Progenitor cell of endocrine pancreas (in vitro differentiated cells): ENCODE measurements around the gene TLE1. TPM values are rescaled to one million over a fixed set of nuclear protein-coding genes. Genes with fewer than 3 reads are reported as not detected.
"Not testable (repeated sequence)": the region's sequence is repeated elsewhere in the genome, so short reads cannot be mapped to it uniquely, and the experiment has no call there.

ENCODE experiments used
- DNase-seq: peaks from one replicate; pipeline ENCODE4 v3.0.0; 2021; ENCODE audit warnings: low spot score; ENCODE audit not compliant: unreplicated experiment
- H3K27ac Mint-ChIP-seq: 2 replicates; pipeline ENCODE4 v1.8.0; 2021; ENCODE audit warnings: mild to moderate bottlenecking, moderate library complexity, mixed read lengths
- H3K27me3 Mint-ChIP-seq: 2 replicates; pipeline ENCODE4 v1.8.0; 2021; ENCODE audit warnings: mixed read lengths
- H3K36me3 Mint-ChIP-seq: 2 replicates; pipeline ENCODE4 v1.8.0; 2022; ENCODE audit warnings: mixed read lengths; ENCODE audit not compliant: insufficient read depth
- H3K4me1 Mint-ChIP-seq: 2 replicates; pipeline ENCODE4 v1.8.0; 2021; ENCODE audit warnings: low read depth, mixed read lengths
- H3K4me3 Mint-ChIP-seq: 2 replicates; pipeline ENCODE4 v1.8.0; 2021; ENCODE audit warnings: low read depth, mild to moderate bottlenecking, moderate library complexity, mixed read lengths
- H3K9me3 Mint-ChIP-seq: 2 replicates; pipeline ENCODE4 v1.8.0; 2021; ENCODE audit warnings: low read depth, mixed read lengths
- CTCF ChIP-seq: fragments of 200-600 bp; sonication (generic); IDR thresholded peaks from one replicate; pipeline ENCODE4 v1.5.0; 2021; ENCODE audit warnings: antibody characterized with exemption, mild to moderate bottlenecking; ENCODE audit not compliant: unreplicated experiment
- long read RNA-seq: library from polyadenylated mRNA; unstranded; transcript quantifications from one replicate; pipeline ENCODE4 v2.0.0, GENCODE V29; 2020
- total RNA-seq: library from RNA; stranded (reverse); gene quantifications from 2 replicates; pipeline ENCODE4 v1.2.1, GENCODE V29; 2021

The TLE1 gene
- 68.7 and 69.4 TPM in 2 replicates for total RNA-seq
- long read RNA-seq, partial matches to known transcripts = 15 of 38 reads
- long read RNA-seq, other reads (novel, unspliced or antisense) = 21 of 38 reads

- Mint-ChIP-seq H3K4me1 (peaks cover 25% of the 10 kb centered on the region), H3K27me3 (no peaks in the 10 kb centered on the region), H3K27ac (peak within 1 kb of the TSS; percentile 99), H3K36me3 (no peaks in the 10 kb centered on the region), H3K9me3 (no peaks in the 10 kb centered on the region), H3K4me3 (peak within 1 kb of the TSS; percentile 98)
- peak; percentile 99 for DNase-seq
- TF ChIP-seq CTCF = no peak
These were observed at the start of gene TLE1 for GRCh38 chr9:81689343-81690175. TSS of gene TLE1 (minus strand) at chr9:81689547. CDS start at chr9:81688240, 1,307 bp downstream.

GRCh38 chr9:81737871-81738507 is 48.6 kb upstream of the TLE1 start:
- no peak for DNase-seq
- Mint-ChIP-seq H3K9me3 (no peaks in the 10 kb centered on the region), H3K36me3 (no peaks in the 10 kb centered on the region), H3K27ac (no peak overlapping the region), H3K27me3 (peaks cover 17% of the 10 kb centered on the region), H3K4me3 (no peak overlapping the region), H3K4me1 (peaks cover 7% of the 10 kb centered on the region)
- TF ChIP-seq CTCF = no peak

GRCh38 chr9:81730498-81730897 is 41.2 kb upstream of the TLE1 start:
- H3K9me3 Mint-ChIP-seq, DNase-seq, H3K27ac Mint-ChIP-seq, H3K36me3 Mint-ChIP-seq, H3K4me3 Mint-ChIP-seq, H3K4me1 Mint-ChIP-seq, H3K27me3 Mint-ChIP-seq: not testable (repeated sequence)

- TF ChIP-seq CTCF = no peak
- no peaks in the 10 kb centered on the region for H3K9me3 Mint-ChIP-seq
- no peak for DNase-seq
- no peak overlapping the region for H3K4me3 Mint-ChIP-seq
- H3K36me3 Mint-ChIP-seq = no peaks in the 10 kb centered on the region
- peaks cover 9% of the 10 kb centered on the region for H3K4me1 Mint-ChIP-seq
- H3K27me3 Mint-ChIP-seq = peaks cover 3% of the 10 kb centered on the region
- peak overlapping the region; percentile 2 for H3K27ac Mint-ChIP-seq
These were observed 39.8 kb upstream of the TLE1 start for GRCh38 chr9:81729135-81729534.

- H3K4me3 Mint-ChIP-seq = no peak overlapping the region
- H3K27ac Mint-ChIP-seq = no peak overlapping the region
- peaks cover 1% of the 10 kb centered on the region for H3K27me3 Mint-ChIP-seq
- DNase-seq = no peak
- peaks cover 14% of the 10 kb centered on the region for H3K4me1 Mint-ChIP-seq
- no peak for TF ChIP-seq CTCF
- no peaks in the 10 kb centered on the region for H3K36me3 Mint-ChIP-seq
- no peaks in the 10 kb centered on the region for H3K9me3 Mint-ChIP-seq
These were observed 35.0 kb upstream of the TLE1 start for GRCh38 chr9:81724242-81724889.
